COLO668 (cell line): ENCODE results near the gene PLTP.
"Not testable (repeated sequence)": the region's sequence is repeated elsewhere in the genome, so short reads cannot be mapped to it uniquely, and the experiment has no call there.

Experiments used
- DNase-seq: peaks from one replicate; lab custom pipeline; 2025; ENCODE audit not compliant: unreplicated experiment; lab: John Stamatoyannopoulos, UW

Gene PLTP, protein sequence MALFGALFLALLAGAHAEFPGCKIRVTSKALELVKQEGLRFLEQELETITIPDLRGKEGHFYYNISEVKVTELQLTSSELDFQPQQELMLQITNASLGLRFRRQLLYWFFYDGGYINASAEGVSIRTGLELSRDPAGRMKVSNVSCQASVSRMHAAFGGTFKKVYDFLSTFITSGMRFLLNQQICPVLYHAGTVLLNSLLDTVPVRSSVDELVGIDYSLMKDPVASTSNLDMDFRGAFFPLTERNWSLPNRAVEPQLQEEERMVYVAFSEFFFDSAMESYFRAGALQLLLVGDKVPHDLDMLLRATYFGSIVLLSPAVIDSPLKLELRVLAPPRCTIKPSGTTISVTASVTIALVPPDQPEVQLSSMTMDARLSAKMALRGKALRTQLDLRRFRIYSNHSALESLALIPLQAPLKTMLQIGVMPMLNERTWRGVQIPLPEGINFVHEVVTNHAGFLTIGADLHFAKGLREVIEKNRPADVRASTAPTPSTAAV

DNA sequence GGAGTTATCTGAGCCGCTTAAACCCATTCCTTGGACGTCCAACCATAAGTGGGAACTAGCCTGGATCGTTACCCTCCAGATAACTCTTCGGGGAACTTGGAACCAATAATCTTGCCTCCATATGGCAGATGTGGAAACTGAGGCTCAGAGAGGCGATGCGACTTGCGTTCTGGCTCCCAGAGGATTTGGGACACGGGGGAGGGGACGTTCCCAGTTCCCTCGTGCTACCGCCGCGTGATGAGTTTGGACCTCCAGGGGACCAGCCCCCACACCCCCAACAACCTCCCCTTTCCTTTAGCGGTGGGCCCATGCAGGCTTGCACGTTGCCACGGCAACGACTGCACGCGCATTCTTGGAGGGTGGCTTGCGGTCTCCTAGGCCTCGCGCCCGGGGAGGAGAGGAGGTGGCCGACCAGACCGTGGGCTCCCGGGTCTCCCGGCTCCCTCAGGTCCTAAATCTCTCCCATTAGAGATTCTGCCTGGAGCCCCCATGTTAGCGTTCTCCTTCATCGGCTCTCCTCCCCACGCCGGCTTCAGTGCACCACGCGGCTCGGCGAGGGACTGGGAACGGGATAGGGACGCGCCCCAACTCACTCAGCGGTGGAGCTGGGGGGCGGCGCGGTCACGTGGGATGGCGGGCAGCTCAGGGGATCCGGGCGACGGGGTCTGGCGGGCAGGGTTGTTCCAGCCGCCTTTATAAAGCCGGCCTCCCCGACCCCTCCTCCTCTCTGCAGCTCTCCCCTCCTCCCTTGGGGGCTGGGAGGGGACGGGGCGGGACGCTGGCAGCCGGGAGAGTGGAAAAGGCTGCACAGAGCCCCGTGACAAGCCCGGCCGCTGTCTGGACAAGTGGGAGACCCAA lies at the start of gene PLTP:
Gene PLTP (minus strand): TSS at position 670 of the 858 bp plus-strand sequence. CDS start 703 bp downstream, outside the sequence.
- DNase-seq = no peak

DNA sequence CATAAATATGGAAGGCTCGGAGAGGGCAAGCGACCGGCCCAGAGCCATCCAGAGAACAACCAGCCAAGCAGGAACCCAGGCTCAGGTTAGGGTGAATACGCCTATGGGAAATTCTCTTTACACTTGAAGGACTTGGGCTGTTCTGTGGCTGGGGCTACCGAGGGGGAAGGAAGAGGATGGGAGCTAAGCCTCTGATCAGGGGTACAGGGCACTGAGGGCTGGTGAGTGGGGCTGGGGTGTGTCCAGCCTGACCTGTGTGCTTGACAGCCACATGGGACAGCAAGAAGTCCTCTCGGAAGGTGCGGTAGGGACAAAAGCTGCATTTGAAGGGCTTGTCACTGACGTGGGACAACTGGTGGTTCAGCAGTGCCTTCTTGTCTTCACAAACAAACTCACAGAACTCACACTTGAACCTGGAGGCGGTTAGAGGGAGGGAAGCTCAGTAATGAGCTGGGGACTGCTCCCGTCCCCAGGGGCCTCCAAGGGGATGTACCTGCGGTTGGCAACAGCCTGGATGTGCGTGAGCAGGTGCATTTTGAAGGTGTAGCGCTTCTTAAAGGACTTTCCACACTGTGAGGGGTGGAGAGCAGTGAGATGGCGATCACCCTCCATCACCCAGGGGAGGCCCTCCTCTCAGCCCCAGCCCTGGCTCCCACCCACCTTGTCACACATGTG lies 48.1 kb upstream of the PLTP start:
- no peak for DNase-seq

DNA sequence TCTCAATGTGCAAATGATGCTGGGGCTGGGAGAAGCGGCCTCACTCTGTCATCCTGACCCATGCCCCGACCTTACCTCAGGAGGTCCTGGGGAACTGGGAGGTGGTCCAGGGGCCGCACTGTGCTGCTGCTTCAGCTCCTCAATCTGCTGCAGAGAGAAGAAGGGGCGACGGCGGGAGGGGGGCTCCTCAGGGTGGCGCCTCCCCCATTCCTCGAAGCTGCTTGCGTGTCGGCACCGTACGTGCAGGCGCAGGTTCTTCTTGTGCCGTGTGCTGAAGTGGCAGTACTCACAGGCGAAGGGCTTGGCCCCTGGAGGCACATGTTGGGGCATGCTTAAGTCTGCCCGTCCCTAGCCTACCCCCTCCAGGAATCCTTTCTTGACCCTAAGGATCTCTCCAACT lies 47.2 kb upstream of the PLTP start:
- DNase-seq = no peak

DNA sequence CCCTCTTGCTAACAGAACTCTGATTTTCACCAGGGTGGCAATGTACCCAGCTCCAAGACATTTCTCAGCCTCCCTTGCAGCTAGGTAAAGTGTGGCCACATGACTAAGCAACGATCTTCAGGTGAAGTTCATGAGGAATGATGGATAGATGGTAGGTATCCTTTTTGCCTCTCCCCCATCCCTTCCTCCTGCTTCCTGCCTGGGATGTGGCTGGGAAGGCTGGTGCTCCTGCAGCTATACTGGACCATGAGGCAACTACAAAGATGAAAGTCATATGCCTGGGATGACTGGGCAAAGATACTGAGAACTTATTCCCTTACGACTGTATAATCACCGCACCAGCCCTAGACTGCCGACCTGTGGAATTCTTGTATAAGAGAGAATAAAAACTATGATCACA lies 46.6 kb upstream of the PLTP start:
- DNase-seq = no peak

DNA sequence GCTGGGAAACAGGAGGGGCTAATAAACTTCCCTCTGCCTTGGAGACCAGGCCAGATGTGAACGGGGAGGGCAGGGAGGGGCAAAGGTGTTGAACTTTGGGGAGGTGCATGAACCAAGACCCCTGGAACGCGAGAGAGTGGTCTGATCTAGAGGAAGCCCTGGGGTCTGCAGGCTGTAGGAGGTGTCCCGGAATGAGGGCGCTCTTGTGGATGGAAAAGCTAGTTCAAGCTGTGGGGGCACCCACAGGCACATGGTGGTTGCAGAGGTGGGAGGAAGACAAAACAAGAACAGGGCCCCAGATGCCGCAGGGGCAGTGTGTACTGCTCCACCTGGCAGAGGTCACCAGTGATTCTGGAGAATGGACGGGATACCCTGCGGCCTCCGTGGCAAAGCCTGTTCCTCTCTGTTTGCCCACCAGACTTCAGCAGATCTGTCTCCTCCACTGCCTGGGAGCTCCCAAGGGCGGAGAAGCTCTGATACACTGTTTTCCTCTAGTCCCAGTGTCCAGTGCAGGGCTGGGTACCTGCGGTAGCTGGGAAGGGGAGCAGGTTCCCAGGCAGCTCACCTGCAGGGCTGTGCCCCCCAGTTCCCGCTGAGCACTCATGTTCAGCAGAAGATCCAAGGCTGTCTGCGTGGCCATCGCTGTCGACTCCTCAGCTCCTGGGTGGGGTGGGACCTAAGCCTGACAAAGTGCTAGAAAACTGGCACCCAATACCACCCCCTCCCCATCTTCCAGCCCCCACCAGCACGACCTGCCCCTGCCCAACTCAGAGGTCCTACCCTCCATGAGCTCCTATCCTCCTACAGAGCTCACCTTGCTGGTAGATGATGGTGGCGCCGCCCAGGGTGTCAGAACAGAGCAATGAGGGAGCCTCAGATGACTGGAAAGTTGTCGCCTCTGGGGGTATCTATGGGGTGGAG lies 45.3 kb upstream of the PLTP start:
- no peak for DNase-seq

DNA sequence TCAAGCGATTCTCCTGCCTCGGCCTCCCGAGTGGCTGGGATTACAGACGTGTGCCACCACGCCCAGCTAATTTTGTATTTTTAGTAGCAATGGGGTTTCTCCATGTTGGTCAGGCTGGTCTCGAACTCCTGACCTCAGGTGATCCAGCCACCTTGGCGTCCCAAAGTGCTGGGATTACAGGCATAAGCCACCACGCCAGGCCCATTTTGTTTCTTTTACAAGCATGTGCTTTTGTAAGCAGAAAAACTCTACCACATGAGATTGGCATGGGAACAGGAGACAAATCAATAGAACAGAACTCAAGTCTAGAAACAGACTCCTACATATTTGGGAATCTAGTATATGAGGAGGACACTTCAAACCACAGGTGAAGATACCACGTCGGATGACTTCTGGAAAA lies 44.4 kb upstream of the PLTP start:
- DNase-seq = not testable (repeated sequence)

DNA sequence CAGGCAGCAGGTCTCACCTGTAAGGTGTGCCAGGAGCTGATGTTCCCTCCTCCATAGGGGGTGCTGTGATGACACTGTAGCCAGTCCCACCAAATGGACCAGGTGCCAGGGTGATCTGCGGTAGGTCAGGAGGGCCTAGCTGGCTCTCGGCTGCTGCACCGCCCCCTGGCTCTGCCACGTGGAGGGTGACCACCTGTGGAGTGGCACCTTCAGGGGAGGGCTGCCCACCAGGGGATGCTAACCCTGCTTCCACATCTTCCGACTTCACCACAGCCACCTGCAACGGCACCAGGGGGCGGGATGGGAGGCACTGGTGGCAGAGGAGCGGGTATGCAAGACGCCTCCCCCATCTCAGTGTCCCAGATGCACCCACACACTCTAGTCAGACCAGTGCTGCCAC lies 41.7 kb upstream of the PLTP start:
- no peak for DNase-seq

DNA sequence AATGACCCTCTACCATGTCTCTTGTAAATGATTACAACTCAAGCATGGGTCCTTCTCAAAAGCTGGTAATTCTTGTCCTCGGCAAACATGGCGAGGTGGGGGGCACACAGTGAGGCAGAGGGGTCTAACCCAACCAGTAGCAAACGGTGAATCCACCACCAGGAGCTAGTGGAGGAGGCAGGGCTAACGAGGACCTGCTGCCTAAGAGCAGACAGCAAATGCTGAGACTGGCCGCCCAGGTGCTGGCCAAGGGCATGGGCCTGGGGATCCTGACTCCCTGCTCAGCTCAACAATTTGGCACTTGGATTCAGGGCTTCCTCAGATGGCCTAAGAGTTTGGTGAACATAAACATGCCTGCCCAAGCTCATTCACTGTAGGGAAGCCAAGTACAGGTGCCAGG lies 40.9 kb upstream of the PLTP start:
- no peak for DNase-seq

DNA sequence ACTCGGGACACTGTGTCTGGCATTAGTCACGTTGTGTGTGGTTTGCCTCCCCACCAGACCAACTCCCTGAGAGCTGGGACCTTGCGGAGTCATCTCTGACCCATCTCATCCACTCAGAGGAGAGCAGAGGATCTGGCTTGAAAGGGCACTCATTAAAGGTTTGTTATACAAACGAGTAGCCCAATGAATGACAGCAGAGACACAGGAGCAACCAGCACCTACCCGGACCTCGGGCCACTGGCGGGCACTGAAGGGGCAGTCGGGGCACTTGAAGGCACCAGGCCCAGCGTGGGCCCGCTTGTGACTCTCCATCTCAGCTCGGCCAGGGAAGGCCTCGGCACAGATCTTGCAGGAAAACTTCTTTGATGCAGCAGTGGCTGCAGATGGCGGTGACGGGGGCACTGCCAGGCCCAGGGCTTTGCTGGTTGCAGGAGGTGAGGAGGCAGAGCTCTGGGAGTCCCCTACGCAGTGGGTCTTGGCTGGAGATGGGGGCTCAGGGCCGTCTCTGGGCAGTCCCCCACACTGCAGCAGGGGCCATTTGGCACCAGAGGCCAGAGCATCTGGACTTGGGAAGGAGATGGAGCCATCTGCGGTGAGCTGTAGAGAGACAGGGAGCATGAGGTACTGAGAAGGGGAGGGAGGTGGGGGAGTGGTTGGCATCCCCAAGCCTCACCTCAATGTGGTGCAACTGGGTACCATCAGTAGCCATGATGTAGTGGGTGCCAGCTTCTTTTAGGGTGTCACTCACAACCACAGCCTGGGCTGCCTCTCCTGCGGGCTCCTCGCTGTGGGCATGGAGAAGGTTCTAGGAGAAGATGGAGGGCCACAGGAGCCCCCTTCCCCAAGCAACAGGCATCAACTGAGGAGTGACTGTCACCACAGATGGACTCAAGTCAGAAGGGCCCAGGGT lies 40.2 kb upstream of the PLTP start:
- DNase-seq = no peak

DNA sequence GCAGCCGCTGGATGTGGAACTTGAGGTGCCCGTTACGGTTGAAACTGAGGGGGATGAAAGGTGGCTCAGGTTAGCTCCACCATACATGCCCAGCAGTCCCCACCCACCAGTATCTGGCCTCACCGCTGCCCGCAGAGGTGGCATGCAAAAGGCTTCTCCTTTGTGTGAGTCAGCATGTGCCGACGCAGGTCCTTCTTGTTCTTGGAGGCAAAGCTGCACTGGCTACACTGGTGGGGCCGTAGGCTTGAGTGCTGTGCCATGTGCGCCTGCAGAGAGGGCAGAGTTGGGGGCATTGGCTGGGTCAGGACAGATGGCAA lies 38.3 kb upstream of the PLTP start:
- no peak for DNase-seq

DNA sequence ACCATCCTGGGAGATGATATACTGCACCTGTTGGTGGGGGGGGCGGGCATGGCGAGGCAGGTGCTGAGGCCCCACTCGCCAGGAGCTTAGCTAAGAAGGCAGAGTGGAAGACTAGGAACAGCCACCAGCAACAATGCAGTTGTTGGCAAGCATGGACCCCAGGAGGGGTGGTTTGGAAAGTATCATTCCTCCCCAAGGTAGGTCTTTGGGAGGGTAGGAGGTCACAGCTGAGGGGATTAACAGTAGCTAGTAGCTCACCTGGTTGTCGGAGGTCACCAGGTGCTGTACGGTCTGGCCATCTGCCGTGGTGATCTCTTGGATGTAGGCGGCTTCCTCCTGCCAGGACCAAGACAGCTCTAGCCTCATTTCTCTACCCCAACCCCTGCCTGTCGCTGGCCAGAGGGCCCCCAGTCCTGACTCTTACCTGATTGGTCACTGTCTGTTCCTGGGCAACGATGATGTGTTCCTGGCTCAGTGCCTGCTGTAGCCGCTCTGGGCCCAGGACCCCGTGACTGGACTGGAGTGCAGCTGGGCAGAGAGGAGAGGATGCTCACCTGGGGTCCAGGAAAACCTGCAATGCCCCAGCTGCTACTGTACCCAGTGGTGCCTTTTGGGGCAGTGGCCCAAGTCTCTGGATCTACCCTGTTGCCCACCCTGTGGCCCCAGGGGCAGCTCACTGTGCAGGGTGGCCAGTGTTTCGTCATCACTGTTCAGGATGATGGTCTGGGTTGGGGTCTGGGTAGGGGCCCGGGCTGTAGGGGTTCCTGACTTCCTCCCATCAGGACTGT lies 37.8 kb upstream of the PLTP start:
- peak; percentile 46 for DNase-seq

DNA sequence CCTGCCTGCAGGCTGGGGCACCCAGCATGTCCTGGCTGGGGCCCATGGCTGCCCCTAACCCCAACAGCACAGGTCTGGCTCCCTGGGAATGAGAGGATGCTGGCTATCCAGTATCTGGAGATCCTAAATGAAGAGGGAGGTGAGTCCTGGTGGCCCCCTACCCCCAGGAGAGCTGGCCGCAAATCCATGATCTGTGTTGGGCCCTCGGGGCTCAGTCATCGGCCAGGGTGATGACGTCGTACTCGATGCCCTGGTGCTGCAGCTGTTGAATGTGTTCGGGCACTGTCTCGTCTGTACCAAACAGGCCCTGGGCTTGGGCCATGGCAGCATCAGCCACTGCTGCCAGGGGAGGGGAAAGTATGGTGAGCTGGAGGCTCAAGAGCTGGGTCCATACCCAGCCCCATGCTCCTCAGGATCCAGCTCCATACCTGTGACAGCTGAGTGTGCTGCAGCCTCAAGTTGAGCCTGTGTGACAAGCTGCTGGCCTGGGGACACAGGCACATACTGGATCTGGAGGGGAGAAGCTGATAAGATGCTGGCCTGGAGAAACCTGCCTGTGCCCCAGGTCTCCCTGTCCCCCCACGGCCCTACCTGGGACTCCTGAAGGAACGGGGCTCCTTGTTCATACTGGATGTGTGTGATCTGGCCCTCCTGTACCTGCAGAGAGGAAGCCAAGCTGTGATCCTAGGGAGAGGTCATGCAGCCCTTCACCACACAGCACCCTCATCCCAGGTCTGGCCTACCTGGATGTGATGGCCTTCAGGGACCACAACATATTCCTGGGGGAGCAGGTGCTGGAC lies 37.0 kb upstream of the PLTP start:
- no peak for DNase-seq

DNA sequence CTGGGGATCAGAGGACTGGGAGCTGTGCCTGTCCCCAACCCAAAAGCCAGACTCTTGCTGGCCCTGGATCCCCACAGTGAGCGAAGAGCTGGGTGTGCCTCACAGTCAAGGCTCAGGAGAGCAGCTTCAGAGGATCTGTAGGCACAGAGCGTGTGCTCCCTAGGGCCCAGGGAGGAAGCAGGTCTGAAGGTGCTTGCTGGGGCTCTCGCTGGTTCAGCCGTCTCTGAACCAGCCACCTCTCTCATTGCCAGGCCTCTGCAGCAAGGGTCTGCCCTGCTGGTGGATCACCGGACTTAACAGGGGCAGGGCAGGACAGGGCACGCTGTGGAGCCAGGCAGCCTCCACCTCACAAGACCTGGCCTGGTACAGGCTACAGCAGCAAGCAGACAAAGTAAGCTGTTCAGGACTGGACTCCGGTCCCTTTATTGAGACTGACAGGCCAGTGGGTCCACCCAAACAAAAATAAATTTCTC lies 36.3 kb upstream of the PLTP start:
- no peak for DNase-seq

DNA sequence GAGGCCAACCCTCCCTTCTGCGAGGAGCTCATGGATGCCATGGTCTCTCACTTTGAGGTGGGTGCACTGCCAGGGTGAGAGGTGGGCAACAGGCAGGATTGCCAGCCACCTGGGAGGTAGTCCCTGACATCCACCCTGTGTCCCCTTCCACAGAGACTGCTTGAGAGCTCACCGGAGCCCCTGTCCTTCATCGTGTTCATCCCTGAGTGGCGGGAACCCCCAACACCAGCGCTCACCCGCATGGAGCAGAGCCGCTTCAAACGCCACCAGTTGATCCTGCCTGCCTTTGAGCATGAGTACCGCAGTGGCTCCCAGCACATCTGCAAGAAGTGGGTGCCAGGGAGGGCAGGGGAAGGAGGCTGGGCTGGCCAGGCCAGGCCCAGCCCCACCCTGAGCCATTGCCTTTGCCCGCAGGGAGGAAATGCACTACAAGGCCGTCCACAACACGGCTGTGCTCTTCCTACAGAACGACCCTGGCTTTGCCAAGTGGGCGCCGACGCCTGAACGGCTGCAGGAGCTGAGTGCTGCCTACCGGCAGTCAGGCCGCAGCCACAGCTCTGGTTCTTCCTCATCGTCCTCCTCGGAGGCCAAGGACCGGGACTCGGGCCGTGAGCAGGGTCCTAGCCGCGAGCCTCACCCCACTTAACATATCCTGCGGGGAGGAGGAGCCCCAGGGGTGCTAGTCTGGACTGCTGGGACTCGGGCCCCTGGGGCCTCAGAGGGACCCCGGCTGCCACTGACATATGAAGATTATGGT lies 35.3 kb upstream of the PLTP start:
- no peak for DNase-seq

DNA sequence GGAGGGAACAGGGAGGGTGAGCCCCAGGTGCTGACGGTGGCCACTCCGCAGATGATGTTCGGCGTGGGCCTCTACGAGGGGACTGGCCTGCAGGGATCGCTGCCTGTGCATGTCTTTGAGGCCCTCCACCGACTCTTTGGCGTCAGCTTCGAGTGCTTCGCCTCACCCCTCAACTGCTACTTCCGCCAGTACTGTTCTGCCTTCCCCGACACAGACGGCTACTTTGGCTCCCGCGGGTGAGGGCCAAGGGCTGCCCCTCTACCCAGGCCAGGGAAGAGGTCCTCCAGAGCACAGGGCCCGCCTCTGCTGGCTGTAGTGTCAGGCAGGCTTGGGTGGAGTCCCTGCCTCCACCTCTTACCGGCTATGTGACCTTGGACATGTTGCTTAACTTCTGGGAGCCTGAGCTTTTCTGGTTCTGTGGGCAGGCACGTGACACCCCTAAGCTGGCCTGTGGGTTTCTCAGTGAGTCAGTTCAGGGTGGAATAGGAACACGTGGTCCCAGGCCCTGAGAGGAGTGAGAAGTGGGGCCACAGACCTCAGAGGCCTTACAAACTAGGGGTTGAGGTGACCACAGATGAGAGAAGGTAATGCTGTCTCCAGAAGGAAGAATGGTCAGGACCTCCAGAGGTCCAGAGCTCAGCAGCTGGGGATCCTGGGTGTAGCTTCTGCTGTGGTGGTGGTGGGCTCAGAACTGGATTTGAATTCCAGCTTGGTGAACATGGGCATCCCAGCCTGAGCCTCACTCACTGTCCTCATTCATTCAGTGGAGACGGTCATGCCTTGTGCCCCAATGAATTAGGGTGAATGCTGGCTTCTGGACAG lies 34.4 kb upstream of the PLTP start:
- DNase-seq = no peak

DNA sequence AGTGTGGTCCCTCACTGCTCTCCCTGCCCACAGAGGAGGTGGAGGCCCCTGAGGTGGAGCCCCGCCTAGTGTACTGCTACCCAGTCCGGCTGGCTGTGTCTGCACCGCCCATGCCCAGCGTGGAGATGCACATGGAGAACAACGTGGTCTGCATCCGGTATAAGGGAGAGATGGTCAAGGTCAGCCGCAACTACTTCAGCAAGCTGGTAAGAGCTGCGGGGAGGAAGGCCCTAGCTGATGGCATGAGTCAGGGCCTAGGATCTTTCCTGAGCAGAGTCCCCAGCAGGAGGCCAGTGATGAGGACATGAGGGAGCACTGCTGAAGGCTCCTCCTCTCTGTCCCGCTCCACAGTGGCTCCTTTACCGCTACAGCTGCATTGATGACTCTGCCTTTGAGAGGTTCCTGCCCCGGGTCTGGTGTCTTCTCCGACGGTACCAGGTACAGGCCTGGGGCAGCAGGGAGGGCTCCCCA lies 33.8 kb upstream of the PLTP start:
- no peak for DNase-seq
